Colonic mucosa (tissue), 4 donors: ENCODE results near the gene RCAN1. TPM values are rescaled to one million over a fixed set of nuclear protein-coding genes. Genes with fewer than 3 reads are reported as not detected.
A peak's percentile ranks its signal among the peaks of the same experiment; 100 is the strongest.

Experiments used
- DNase-seq: peaks from one replicate; pipeline ENCODE4 v3.0.0-alpha.2; 2020
- H3K27ac ChIP-seq: fragments of 200-600 bp; one replicate; pipeline ENCODE4 v1.8.0; 2021
- H3K27me3 ChIP-seq: fragments of 200-600 bp; one replicate; pipeline ENCODE4 v1.8.0; 2021
- H3K36me3 ChIP-seq: fragments of 200-600 bp; one replicate; pipeline ENCODE4 v1.8.0; 2021
- H3K4me1 ChIP-seq: fragments of 200-600 bp; one replicate; pipeline ENCODE4 v1.8.0; 2021; ENCODE audit warnings: mild to moderate bottlenecking
- H3K4me3 ChIP-seq: fragments of 200-600 bp; one replicate; pipeline ENCODE4 v1.8.0; 2021
- H3K9ac ChIP-seq, 2 donors: one replicate each; pipeline ENCODE4 v1.7.0; 2013; ENCODE audit warnings: control low read depth in 2 of 2, low read depth in 2 of 2, low read length in 2 of 2
- H3K9me3 ChIP-seq: fragments of 200-600 bp; one replicate; pipeline ENCODE4 v1.8.0; 2021
- intact Hi-C: fragments of 100-400 bp; cut with DNase I; formaldehyde crosslinking; loops from one replicate; pipeline ENCODE4 v1.14.1; 2022
- total RNA-seq, 2 donors: library from RNA; stranded (reverse); fragmentation: NEBNext Ultra II Directional in 1 of 2; extraction: Animal tissue kit (Norgen Biotek cat#: 25700) in 1 of 2; gene quantifications; one replicate each; pipeline ENCODE4 v1.2.1, GENCODE V29; 2021
- TF ChIP-seq, protein P1 (sequence below): fragments of 200-600 bp; IDR thresholded peaks from one replicate; pipeline ENCODE4 v1.8.0; 2022; ENCODE audit warnings: antibody characterized with exemption, mild to moderate bottlenecking
- donor health status: healthy.
- donor health status: DM: no; HTN: no; CAD: no.
- donor health status: DM: no; HTN: no; CAD: no.

The RCAN1 gene
- total RNA-seq, 2 donors from 2014 or later, result 38.0 to 68.7 TPM

DNA sequence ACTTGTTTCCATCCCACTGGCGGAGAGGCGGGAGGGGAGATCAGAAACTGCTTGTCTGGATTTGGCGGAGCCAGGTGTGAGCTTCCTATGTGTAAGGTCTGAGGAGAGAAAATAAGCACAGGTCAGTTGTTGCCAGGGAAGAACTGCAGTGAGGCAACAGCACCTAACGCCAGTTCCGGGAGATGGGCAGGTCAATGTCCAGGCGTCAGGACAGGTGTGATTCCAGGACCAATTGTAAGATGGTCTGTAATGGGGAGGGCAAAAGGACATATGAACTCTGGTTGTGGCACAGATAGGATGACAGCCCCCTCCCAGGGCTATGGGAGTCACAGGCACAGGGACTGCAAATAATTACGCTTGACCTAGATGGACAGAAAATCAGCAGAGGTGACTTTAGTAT, 93.4 kb downstream of the RCAN1 start:
- DNase-seq, result no peak
- intact Hi-C loops, result no loop called here
- H3K4me3 ChIP-seq, result no peak overlapping the region
- H3K9me3 ChIP-seq, result no peaks in the 10 kb centered on the region
- no peaks in the 10 kb centered on the region for H3K27me3 ChIP-seq
- H3K4me1 ChIP-seq, result peaks cover 21% of the 10 kb centered on the region
- peak overlapping the region; percentile 93 for H3K27ac ChIP-seq
- peak overlapping the region in 1 of 2 donors; percentile 43 for H3K9ac ChIP-seq
- TF ChIP-seq, protein P1, sequence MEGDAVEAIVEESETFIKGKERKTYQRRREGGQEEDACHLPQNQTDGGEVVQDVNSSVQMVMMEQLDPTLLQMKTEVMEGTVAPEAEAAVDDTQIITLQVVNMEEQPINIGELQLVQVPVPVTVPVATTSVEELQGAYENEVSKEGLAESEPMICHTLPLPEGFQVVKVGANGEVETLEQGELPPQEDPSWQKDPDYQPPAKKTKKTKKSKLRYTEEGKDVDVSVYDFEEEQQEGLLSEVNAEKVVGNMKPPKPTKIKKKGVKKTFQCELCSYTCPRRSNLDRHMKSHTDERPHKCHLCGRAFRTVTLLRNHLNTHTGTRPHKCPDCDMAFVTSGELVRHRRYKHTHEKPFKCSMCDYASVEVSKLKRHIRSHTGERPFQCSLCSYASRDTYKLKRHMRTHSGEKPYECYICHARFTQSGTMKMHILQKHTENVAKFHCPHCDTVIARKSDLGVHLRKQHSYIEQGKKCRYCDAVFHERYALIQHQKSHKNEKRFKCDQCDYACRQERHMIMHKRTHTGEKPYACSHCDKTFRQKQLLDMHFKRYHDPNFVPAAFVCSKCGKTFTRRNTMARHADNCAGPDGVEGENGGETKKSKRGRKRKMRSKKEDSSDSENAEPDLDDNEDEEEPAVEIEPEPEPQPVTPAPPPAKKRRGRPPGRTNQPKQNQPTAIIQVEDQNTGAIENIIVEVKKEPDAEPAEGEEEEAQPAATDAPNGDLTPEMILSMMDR, result no peak
- H3K36me3 ChIP-seq, result peaks cover 7% of the 10 kb centered on the region

DNA sequence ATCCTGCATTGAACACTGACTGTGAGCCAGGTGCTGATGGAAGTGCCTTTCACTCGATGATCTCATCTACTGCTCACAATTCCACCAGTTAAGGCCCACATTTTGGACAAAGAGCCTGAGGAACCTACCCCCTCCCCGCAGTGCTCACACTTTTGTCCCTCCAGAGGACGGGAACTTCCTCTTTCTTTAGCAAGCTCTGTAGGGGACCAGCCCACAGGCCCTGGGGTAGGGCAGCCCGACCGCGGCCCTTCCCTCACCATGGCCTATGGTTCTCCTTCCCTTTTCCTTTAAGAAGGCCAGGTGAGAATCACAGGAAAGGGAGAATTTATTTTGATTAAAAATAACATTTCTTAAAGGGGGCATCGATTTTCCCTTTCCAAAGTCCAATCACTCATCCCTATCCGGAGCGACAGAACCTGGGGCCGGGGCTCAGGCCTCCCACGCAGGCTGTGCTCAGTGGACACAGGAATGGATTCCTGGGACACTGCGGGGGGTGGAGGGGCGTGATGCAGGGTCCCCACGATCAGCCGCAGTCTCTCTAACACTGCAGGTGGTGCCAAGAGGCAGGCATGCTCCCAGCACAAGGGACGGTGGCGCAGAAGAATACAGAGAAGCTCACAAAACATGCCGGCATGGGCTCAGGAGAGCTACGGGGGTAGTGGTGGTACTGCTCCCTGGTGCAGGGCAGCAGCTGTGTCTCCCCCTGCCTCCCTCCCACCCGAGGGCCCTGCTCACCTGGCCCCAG, 94.0 kb downstream of the RCAN1 start:
- TF ChIP-seq, protein P1, result no peak
- H3K9ac ChIP-seq, result no peak overlapping the region
- no peaks in the 10 kb centered on the region for H3K9me3 ChIP-seq
- no peaks in the 10 kb centered on the region for H3K27me3 ChIP-seq
- intact Hi-C loops, result no loop called here
- no peak for DNase-seq
- no peak overlapping the region for H3K4me3 ChIP-seq
- H3K36me3 ChIP-seq, result peaks cover 7% of the 10 kb centered on the region
- H3K4me1 ChIP-seq, result peaks cover 21% of the 10 kb centered on the region
- no peak overlapping the region for H3K27ac ChIP-seq

DNA sequence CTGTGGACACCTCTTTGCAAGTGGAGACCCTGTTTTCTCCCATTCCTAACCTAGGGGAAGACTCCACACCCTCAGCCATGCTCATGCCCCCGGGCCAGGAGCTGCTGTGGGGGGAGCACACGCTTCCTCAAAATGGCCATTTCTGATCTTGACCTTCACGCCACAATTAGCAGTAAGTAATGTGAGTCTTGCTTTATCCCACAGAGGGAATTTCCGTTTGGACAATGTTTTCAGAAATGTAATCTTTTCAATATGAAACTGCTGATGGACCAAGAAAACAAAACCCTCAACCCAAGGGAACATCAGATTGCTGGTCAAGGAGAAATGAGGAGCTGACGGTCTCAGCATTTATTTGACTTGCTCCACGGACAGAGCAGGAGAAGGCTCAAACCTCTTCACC, 94.6 kb downstream of the RCAN1 start:
- Histone ChIP-seq H3K9me3 (no peaks in the 10 kb centered on the region), H3K9ac (no peak overlapping the region), H3K27ac (no peak overlapping the region), H3K36me3 (peaks cover 7% of the 10 kb centered on the region), H3K27me3 (no peaks in the 10 kb centered on the region), H3K4me1 (peaks cover 21% of the 10 kb centered on the region), H3K4me3 (no peak overlapping the region)
- DNase-seq, result no peak
- intact Hi-C loops, result no loop called here
- TF ChIP-seq, protein P1, result no peak

DNA sequence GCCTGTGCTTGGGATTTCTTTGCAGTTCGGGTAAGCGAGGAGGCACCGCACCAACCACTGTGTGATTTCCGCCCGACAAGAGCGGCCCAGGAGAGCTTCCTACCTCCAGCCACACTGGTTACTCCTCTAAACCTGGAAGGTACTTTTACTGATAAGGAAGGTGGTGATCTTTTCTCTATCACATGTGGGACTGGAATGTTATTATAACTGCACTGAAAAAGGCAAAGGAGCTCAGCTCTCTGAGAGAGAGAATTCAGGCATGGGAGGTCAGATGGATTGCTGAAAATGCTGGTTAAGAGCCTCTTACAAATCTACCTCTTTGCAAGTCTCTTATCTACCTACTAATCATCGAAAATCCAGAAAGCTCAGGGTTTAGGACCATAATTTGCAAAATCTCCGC, 95.2 kb downstream of the RCAN1 start:
- Histone ChIP-seq H3K27ac (no peak overlapping the region), H3K4me1 (peaks cover 21% of the 10 kb centered on the region), H3K36me3 (peaks cover 7% of the 10 kb centered on the region), H3K4me3 (no peak overlapping the region), H3K27me3 (no peaks in the 10 kb centered on the region), H3K9ac (no peak overlapping the region), H3K9me3 (no peaks in the 10 kb centered on the region)
- TF ChIP-seq, protein P1, result no peak
- DNase-seq, result no peak
- intact Hi-C loops, result no loop called here

DNA sequence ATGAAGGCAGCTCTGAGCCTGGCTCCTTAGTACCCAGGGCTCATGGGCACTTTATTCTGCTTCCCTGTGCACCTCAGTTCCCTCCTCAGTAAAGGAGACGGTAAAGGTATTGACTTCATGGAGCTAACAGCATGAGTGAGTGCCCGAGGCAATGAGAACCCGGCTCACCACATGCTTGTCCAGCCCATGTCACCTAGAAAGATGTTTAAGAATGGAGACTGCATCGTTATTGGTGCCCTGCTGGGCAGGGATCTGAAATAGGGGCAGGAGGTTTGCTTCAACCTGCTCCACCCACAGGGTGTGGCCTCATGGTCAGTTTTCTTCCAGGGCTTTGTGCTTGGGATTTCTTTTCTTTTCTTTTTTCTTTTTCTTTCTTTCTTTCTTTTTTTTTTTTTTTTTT, 95.9 kb downstream of the RCAN1 start:
- Histone ChIP-seq H3K9ac (no peak overlapping the region), H3K36me3 (peaks cover 7% of the 10 kb centered on the region), H3K4me3 (no peak overlapping the region), H3K4me1 (peaks cover 19% of the 10 kb centered on the region), H3K9me3 (no peaks in the 10 kb centered on the region), H3K27me3 (no peaks in the 10 kb centered on the region), H3K27ac (no peak overlapping the region)
- DNase-seq, result no peak
- intact Hi-C loops, result no loop called here
- TF ChIP-seq, protein P1, result no peak
